ENCODE data around the gene SLC51A. TPM values are rescaled to one million over a fixed set of nuclear protein-coding genes. Genes with fewer than 3 reads are reported as not detected.

SLC51A gene
- total and polyA plus RNA-seq, 2 donors (not counting 3 experiments of a cell fraction or from before 2014, with no cell fraction given), result not detected

DNA sequence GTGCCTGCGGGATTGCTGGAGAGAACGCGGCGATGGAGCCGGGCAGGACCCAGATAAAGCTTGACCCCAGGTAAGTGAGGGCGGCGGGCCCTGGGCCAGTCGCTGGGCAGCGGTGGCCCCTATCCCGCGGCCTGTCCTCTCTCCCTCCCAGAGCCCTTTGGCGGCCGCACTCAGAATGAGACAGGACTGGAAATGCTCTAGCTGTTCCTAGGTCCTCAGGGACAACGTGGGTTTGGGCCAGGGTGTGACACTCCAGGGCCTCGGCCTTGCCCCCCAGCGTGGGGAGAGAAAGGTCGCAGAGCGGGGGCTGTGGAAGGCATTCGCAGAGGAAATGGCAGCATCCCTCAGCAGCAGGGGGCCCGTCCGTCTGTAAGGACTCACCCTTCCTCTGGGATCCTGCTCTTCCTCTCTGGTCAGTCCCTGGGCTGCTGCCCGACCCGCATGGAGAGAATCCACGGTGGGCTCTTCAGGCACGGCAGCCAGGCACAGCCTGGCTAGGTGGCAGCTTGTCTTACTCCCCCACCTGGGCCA is 412 bp downstream of the SLC51A start:
- Histone ChIP-seq H3K4me3 (replicated peaks in 1 of 3; ENCODE audit: insufficient read depth in 1 of 3, low read depth in 1 of 3, low read length in 3 of 3) (no peak overlapping the region), H3K27me3 (ENCODE audit: control insufficient read depth in 2 of 2, insufficient read depth in 2 of 2, low read length in 2 of 2) (peaks cover 4 to 11% of the 10 kb centered on the region in 2 experiments), H2AFZ (ENCODE audit: low read depth, low read length) (no peak overlapping the region), H3K9me1 (replicated peaks; ENCODE audit: control insufficient read depth, extremely low read depth, insufficient read depth, low read length) (no peaks in the 10 kb centered on the region), H3K9ac (replicated peaks; ENCODE audit: extremely low read depth, insufficient read depth, low read length) (no peak overlapping the region), H3K36me3 (ENCODE audit: control insufficient read depth in 2 of 2, extremely low read depth in 1 of 2, insufficient read depth in 2 of 2, low read length in 2 of 2) (no peaks in the 10 kb centered on the region), H4K20me1 (replicated peaks; ENCODE audit: control insufficient read depth, extremely low read depth, insufficient read depth, low read length) (no peaks in the 10 kb centered on the region), H3K79me2 (ENCODE audit: control insufficient read depth, insufficient read depth, low read length) (no peaks in the 10 kb centered on the region), H3K4me1 (ENCODE audit: control insufficient read depth, extremely low read depth, insufficient read depth, low read length) (no peaks in the 10 kb centered on the region), H3K27ac (ENCODE audit: insufficient read depth, low read depth, low read length) (no peak overlapping the region), H3K4me2 (ENCODE audit: insufficient read depth, low read length) (no peak overlapping the region), H3K9me3 (replicated peaks; ENCODE audit: control insufficient read depth, insufficient read depth, low read length) (no peaks in the 10 kb centered on the region)
- POLR2A ChIA-PET, result no interaction called here
- TF ChIP-seq CTCF (IDR thresholded peaks at IDR 0.05; ENCODE audit: extremely low read depth in 1 of 2, insufficient read depth in 1 of 2, low read depth in 1 of 2, low read length in 2 of 2), result no peak
- no peak for TF ChIP-seq POLR2AphosphoS5 (IDR thresholded peaks at IDR 0.05; ENCODE audit: insufficient read depth, low read depth, low read length)
- TF ChIP-seq, protein P1, sequence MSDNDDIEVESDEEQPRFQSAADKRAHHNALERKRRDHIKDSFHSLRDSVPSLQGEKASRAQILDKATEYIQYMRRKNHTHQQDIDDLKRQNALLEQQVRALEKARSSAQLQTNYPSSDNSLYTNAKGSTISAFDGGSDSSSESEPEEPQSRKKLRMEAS (IDR thresholded peaks at IDR 0.05; ENCODE audit: insufficient read depth, insufficient read length), result no peak
- intact Hi-C loops (cut with micrococcal nuclease), result no loop called here
- dilution Hi-C loops (cut with MboI; ENCODE audit: extremely low pct_ligation_motif_present, low sequenced_read_pairs), result no loop called here
- BruUV-seq (replicated peaks), result no TSS peak
- CTCF ChIA-PET, result interaction anchor here (1.3 kb wide), 1 partner anchor 303 kb away, joined by 3 read pairs; no protein-coding TSS in a partner anchor
- DNase-seq (ENCODE audit: low read depth, low spot score) (no peak), FAIRE-seq (no peak)

Data from endothelial cell of umbilical vein (primary cell).